Measurements from ENCODE around the gene TM4SF20. TPM values are rescaled to one million over a fixed set of nuclear protein-coding genes. Genes with fewer than 3 reads are reported as not detected.

Gene TM4SF20
- total RNA-seq, 1 experiment from 2014 or later, result not detected

DNA sequence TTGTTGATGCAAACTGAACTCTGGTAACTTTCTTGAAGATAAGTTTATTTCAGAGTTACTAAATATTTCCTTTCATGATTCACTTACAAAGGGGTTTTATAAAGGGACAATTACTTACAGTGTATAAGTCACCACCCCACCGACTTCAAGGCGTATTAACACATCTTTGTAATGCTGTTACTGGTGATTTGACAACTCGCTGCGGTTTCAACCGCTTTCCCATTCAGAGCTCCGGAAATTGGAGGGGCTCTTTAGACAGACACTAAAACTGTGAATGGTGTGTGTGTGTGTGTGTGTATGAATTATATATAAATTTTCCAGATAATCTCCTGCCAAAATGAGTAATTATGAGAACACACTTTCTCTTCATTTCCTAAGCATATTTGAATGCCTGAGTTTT lies 4.9 kb downstream of the TM4SF20 start:
- no peak overlapping the region for H3K4me2 ChIP-seq
- no peak overlapping the region for H3K4me3 ChIP-seq
- no peak overlapping the region for H3K27ac ChIP-seq
- no peaks in the 10 kb centered on the region for H4K20me1 ChIP-seq (ENCODE audit: insufficient read depth)
- BruUV-seq (replicated peaks), result no TSS peak
- no peaks in the 10 kb centered on the region for H3K36me3 ChIP-seq (ENCODE audit: low read depth)
- ChIA-PET POLR2A (ENCODE audit: unreplicated experiment) (no interaction called here), CTCF (interaction anchor here (0.7 kb wide), 1 partner anchor 221 kb away, joined by 3 read pairs; no protein-coding TSS in a partner anchor)
- H3F3A ChIP-seq (ENCODE audit: insufficient read depth, low read depth), result peaks cover 13% of the 10 kb centered on the region; the same call in 1 of the 2 replicates
- no peaks in the 10 kb centered on the region for H3K27me3 ChIP-seq (ENCODE audit: insufficient read depth, low read depth)
- no peaks in the 10 kb centered on the region for H3K9me2 ChIP-seq (ENCODE audit: insufficient read depth)
- H3K79me2 ChIP-seq (ENCODE audit: low read depth), result no peaks in the 10 kb centered on the region
- no peak overlapping the region for H2AFZ ChIP-seq
- DNase-seq, result no peak
- no peaks in the 10 kb centered on the region for H3K9me3 ChIP-seq (ENCODE audit: insufficient read depth, low read depth)
- intact Hi-C loops (cut with micrococcal nuclease; ENCODE audit: unreplicated experiment), result no loop called here
- peaks cover 23% of the 10 kb centered on the region; the same call in 1 of the 2 replicates for H3K4me1 ChIP-seq (replicated peaks; ENCODE audit: insufficient read depth)
- TF ChIP-seq EZH2 (IDR thresholded peaks at IDR 0.05; ENCODE audit: low read depth), result no peak
- TF ChIP-seq, protein P1, sequence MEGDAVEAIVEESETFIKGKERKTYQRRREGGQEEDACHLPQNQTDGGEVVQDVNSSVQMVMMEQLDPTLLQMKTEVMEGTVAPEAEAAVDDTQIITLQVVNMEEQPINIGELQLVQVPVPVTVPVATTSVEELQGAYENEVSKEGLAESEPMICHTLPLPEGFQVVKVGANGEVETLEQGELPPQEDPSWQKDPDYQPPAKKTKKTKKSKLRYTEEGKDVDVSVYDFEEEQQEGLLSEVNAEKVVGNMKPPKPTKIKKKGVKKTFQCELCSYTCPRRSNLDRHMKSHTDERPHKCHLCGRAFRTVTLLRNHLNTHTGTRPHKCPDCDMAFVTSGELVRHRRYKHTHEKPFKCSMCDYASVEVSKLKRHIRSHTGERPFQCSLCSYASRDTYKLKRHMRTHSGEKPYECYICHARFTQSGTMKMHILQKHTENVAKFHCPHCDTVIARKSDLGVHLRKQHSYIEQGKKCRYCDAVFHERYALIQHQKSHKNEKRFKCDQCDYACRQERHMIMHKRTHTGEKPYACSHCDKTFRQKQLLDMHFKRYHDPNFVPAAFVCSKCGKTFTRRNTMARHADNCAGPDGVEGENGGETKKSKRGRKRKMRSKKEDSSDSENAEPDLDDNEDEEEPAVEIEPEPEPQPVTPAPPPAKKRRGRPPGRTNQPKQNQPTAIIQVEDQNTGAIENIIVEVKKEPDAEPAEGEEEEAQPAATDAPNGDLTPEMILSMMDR (conservative IDR thresholded peaks at IDR 0.05), result no peak

DNA sequence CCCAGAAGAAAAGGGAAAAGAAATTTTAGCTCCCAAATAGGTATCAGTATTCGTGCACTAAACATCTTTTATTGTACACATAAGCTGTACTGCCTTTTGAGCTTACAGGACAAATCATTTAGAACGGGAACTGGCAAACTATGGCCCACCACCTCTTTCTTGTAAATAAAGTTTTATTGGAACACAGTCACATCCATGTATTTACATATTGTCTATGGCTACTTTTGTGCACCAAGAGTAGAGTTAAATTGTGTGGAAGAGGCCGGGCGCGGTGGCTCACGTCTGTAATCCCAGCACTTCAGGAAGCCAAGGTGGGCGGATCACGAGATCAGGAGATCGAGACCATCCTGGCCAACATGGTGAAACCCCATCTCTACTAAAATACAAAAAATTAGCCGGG lies 5.7 kb downstream of the TM4SF20 start:
- TF ChIP-seq EZH2 (IDR thresholded peaks at IDR 0.05; ENCODE audit: low read depth), result no peak
- TF ChIP-seq, protein P1 (conservative IDR thresholded peaks at IDR 0.05), result no peak
- Histone ChIP-seq H3K27ac (no peak overlapping the region), H3K4me2 (no peak overlapping the region), H3K4me1 (replicated peaks; ENCODE audit: insufficient read depth) (peaks cover 15% of the 10 kb centered on the region; the same call in 1 of the 2 replicates), H3K36me3 (ENCODE audit: low read depth) (no peaks in the 10 kb centered on the region), H3K4me3 (no peak overlapping the region), H3K79me2 (ENCODE audit: low read depth) (no peaks in the 10 kb centered on the region), H3K9me3 (ENCODE audit: insufficient read depth, low read depth) (no peaks in the 10 kb centered on the region), H3K27me3 (ENCODE audit: insufficient read depth, low read depth) (no peaks in the 10 kb centered on the region), H3F3A (ENCODE audit: insufficient read depth, low read depth) (peaks cover 5% of the 10 kb centered on the region; the same call in 1 of the 2 replicates), H4K20me1 (ENCODE audit: insufficient read depth) (no peaks in the 10 kb centered on the region), H3K9me2 (ENCODE audit: insufficient read depth) (no peaks in the 10 kb centered on the region), H2AFZ (no peak overlapping the region)
- intact Hi-C loops (cut with micrococcal nuclease; ENCODE audit: unreplicated experiment), result no loop called here
- ChIA-PET CTCF (interaction anchor here (0.7 kb wide), 1 partner anchor 220 kb away, joined by 3 read pairs; no protein-coding TSS in a partner anchor), POLR2A (ENCODE audit: unreplicated experiment) (no interaction called here)
- no peak for DNase-seq
- no TSS peak for BruUV-seq (replicated peaks)

DNA sequence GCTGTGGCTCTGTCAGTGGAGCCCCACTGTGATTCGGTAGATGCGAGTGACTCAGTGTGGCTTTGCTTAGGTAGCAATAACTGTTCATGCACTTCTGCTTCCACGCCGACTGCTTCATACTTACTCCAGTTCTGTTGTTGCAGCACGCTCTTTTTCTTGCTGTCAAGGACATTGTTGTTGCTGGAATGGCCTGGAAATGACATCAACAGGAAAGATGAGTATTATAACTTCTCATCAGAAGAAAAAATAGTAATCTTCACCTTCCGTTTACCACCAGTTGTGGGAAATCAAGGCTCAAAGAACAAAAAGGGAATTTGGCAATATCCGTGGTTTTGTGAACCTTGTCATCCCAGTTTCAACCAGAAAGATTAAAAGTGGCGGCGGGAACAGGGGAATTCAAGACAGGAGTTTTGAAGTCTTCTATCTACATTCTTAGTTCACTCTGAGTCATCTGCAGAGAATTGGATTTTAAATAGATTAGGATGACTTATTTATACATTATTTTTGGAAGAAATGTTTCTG lies 8.3 kb downstream of the TM4SF20 start:
- BruUV-seq (replicated peaks), result no TSS peak
- no peak for DNase-seq
- POLR2A ChIA-PET (ENCODE audit: unreplicated experiment), result no interaction called here

More for the DNA sequence above, 8.3 kb downstream of the TM4SF20 start:
- Histone ChIP-seq H3K9me3 (ENCODE audit: insufficient read depth, low read depth) (no peaks in the 10 kb centered on the region), H3F3A (ENCODE audit: insufficient read depth, low read depth) (peaks cover 12% of the 10 kb centered on the region), H3K4me3 (no peak overlapping the region), H3K4me1 (replicated peaks; ENCODE audit: insufficient read depth) (peaks cover 17% of the 10 kb centered on the region), H3K4me2 (no peak overlapping the region), H3K27me3 (ENCODE audit: insufficient read depth, low read depth) (no peaks in the 10 kb centered on the region), H4K20me1 (ENCODE audit: insufficient read depth) (no peaks in the 10 kb centered on the region), H3K9me2 (ENCODE audit: insufficient read depth) (no peaks in the 10 kb centered on the region), H2AFZ (no peak overlapping the region), H3K79me2 (ENCODE audit: low read depth) (no peaks in the 10 kb centered on the region), H3K36me3 (ENCODE audit: low read depth) (no peaks in the 10 kb centered on the region), H3K27ac (no peak overlapping the region)
- intact Hi-C loops (cut with micrococcal nuclease; ENCODE audit: unreplicated experiment), result no loop called here
- CTCF ChIA-PET, result no interaction called here
- TF ChIP-seq EZH2 (IDR thresholded peaks at IDR 0.05; ENCODE audit: low read depth), result no peak
- TF ChIP-seq, protein P1 (conservative IDR thresholded peaks at IDR 0.05), result no peak

All from PC-9 (cell line).